K562 (cell line): ENCODE results near the gene PTPN1. TPM values are rescaled to one million over a fixed set of nuclear protein-coding genes. Genes with fewer than 3 reads are reported as not detected.
A peak's percentile ranks its signal among the peaks of the same experiment; 100 is the strongest.

Experiments used
- CBX3 ChIP-seq, 2 experiments: IDR thresholded peaks; 1 replicate in 1 of 2; 2 replicates in 1 of 2; pipeline ENCODE4 v1.6.1; 2012; ENCODE audit warnings: inconsistent platforms in 2 of 2, low read length in 2 of 2, borderline replicate concordance in 1 of 2, control low read depth in 1 of 2
- CSDE1 ChIP-seq, 2 experiments: fragments of 450-650 bp; IDR thresholded peaks; 2 replicates each; pipeline ENCODE4 v1.6.1; 2016; ENCODE audit warnings: mild to moderate bottlenecking in 1 of 2
- E2F1 ChIP-seq: sonication (generic); formaldehyde crosslinking; IDR thresholded peaks from 2 replicates; pipeline ENCODE4 v1.8.1; 2023; ENCODE audit warnings: mild to moderate bottlenecking, missing genetic modification reagents, moderate library complexity
- GATAD2A ChIP-seq: fragments of 450-650 bp; IDR thresholded peaks from 2 replicates; pipeline ENCODE4 v1.6.1; 2017
- MTA2 ChIP-seq: fragments of 450-650 bp; IDR thresholded peaks from 2 replicates; pipeline ENCODE4 v1.6.1; 2016; ENCODE audit warnings: low read depth
- PHF8 ChIP-seq: fragments of 200-600 bp; sonication (generic); IDR thresholded peaks from 2 replicates; pipeline ENCODE4 v1.6.1; 2012; ENCODE audit warnings: mixed run types, mild to moderate bottlenecking, inconsistent platforms, low read length, moderate library complexity, borderline replicate concordance
- REST ChIP-seq, 2 experiments: fragments of 450-650 bp; formaldehyde crosslinking in 1 of 2; IDR thresholded peaks; 2 replicates each; pipeline versions ENCODE4 v1.4.0 to v1.6.1; 2014 to 2020; ENCODE audit warnings: mild to moderate bottlenecking in 2 of 2, borderline replicate concordance in 1 of 2, low read depth in 1 of 2
- SIN3A ChIP-seq, 2 experiments: fragments of 150-350 bp in 1 of 2; IDR thresholded peaks; 2 replicates each; pipeline ENCODE4 v1.6.1; 2011 to 2016; ENCODE audit warnings: borderline replicate concordance in 2 of 2, low read depth in 2 of 2, low read length in 2 of 2, mild to moderate bottlenecking in 2 of 2, moderate library complexity in 2 of 2; ENCODE audit not compliant: control insufficient read depth in 1 of 2
- ZNF384 ChIP-seq: IDR thresholded peaks from 2 replicates; pipeline ENCODE4 v1.6.1; 2012; ENCODE audit warnings: low read depth, low read length, improper control_type of control experiment
- polyA plus RNA-seq, 8 experiments: library from polyadenylated mRNA; depleted of rRNA in 4 of 8; stranded (reverse) in 5 of 8; unstranded in 3 of 8; fragments of >200 nt; fragmentation: Nextera tagmentation in 2 of 8; fragmentation: Illumina TruSeq in 1 of 8; extraction: Ambion mirVana in 2 of 8; extraction: Trizol in 1 of 8; gene quantifications; 2 replicates each; pipeline versions ENCODE4 v1.2.1 to v1.2.3, GENCODE V29; 2011 to 2014; ENCODE audit warnings: inconsistent platforms in 1 of 8, missing spikeins in 1 of 8
- total RNA-seq, 7 experiments: library from RNA; depleted of rRNA in 6 of 7; stranded (reverse); fragments of >200 nt in 6 of 7; fragmentation: Illumina TruSeq in 2 of 7; extraction: Trizol in 2 of 7; gene quantifications; 2 replicates each; pipeline versions ENCODE4 v1.2.1 to v1.2.3, GENCODE V29; 2011 to 2021; ENCODE audit warnings: low replicate concordance in 1 of 7
- TF ChIP-seq, protein P1 (sequence below), 2 experiments: IDR thresholded peaks; 2 replicates each; pipeline ENCODE4 v1.6.1; 2011; ENCODE audit warnings: borderline replicate concordance in 1 of 2, control low read depth in 1 of 2, low read depth in 1 of 2, low read length in 1 of 2, mild to moderate bottlenecking in 1 of 2, mixed read lengths in 1 of 2, moderate library complexity in 1 of 2; ENCODE audit not compliant: insufficient read depth in 1 of 2, insufficient read length in 1 of 2, poor library complexity in 1 of 2, severe bottlenecking in 1 of 2; ENCODE audit errors: extremely low read depth in 1 of 2
- TF ChIP-seq, protein P2 (sequence below): fragments of 450-650 bp; IDR thresholded peaks from 2 replicates; pipeline ENCODE4 v1.6.1; 2016; ENCODE audit warnings: borderline replicate concordance

Gene PTPN1
- total and polyA plus RNA-seq, 9 of the 15 experiments (the other 6 are each of a cell fraction or from before 2014, with no cell fraction given): 11.0 to 85.3 (median 54.0) TPM

- TF ChIP-seq E2F1 (CRISPR knock-in tag): peak; percentile 56; the same call in 1 of the 2 replicates
- TF ChIP-seq ZNF384: peak; percentile 68
- TF ChIP-seq, protein P1, sequence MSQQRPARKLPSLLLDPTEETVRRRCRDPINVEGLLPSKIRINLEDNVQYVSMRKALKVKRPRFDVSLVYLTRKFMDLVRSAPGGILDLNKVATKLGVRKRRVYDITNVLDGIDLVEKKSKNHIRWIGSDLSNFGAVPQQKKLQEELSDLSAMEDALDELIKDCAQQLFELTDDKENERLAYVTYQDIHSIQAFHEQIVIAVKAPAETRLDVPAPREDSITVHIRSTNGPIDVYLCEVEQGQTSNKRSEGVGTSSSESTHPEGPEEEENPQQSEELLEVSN (IDR thresholded peaks at IDR 0.05; ENCODE audit: borderline replicate concordance in 1 of 2, extremely low read depth in 1 of 2, insufficient read depth in 1 of 2, insufficient read length in 1 of 2, low read depth in 1 of 2, low read length in 1 of 2, poor library complexity in 1 of 2, severe bottlenecking in 1 of 2): peak; percentile 88 to 96
- TF ChIP-seq REST (IDR thresholded peaks at IDR 0.05; ENCODE audit: borderline replicate concordance): peak; percentile 72; the same call in 1 of the 2 replicates
- TF ChIP-seq REST (CRISPR knock-in tag; IDR thresholded peaks at IDR 0.05; ENCODE audit: low read depth): no peak
- peak in 1 of 2 experiments; percentile 89; a peak in 2 of 3 replicates for TF ChIP-seq CBX3 (IDR thresholded peaks at IDR 0.05; ENCODE audit: borderline replicate concordance in 1 of 2, low read length in 2 of 2)
- TF ChIP-seq GATAD2A: peak; percentile 78; the same call in 1 of the 2 replicates
- TF ChIP-seq MTA2: peak; percentile 48; the same call in 1 of the 2 replicates
- TF ChIP-seq, protein P2, sequence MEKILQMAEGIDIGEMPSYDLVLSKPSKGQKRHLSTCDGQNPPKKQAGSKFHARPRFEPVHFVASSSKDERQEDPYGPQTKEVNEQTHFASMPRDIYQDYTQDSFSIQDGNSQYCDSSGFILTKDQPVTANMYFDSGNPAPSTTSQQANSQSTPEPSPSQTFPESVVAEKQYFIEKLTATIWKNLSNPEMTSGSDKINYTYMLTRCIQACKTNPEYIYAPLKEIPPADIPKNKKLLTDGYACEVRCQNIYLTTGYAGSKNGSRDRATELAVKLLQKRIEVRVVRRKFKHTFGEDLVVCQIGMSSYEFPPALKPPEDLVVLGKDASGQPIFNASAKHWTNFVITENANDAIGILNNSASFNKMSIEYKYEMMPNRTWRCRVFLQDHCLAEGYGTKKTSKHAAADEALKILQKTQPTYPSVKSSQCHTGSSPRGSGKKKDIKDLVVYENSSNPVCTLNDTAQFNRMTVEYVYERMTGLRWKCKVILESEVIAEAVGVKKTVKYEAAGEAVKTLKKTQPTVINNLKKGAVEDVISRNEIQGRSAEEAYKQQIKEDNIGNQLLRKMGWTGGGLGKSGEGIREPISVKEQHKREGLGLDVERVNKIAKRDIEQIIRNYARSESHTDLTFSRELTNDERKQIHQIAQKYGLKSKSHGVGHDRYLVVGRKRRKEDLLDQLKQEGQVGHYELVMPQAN: peak; percentile 33; the same call in 1 of the 2 replicates
- 0 out of 4 replicates have a peak, but pooled peaks of 1 of the 2 experiments have one; percentile 23 for TF ChIP-seq CSDE1 (IDR thresholded peaks at IDR 0.05)
- TF ChIP-seq PHF8: no peak; the same call in 1 of the 2 replicates
- peak in 1 of 2 experiments; percentile 71; a peak in 2 of 4 replicates for TF ChIP-seq SIN3A (IDR thresholded peaks at IDR 0.05; ENCODE audit: borderline replicate concordance in 2 of 2, control insufficient read depth in 1 of 2, low read depth in 2 of 2, low read length in 2 of 2)
These were observed 31.8 kb upstream of the PTPN1 start (continued) for GRCh38 chr20:50478162-50478990.
